ENCODE measurements around the gene IFT57. TPM values are rescaled to one million over a fixed set of nuclear protein-coding genes. Genes with fewer than 3 reads are reported as not detected.

The IFT57 gene
- total RNA-seq, 1 donor from 2014 or later: 128 TPM

GRCh38 chr3:108153451-108153981, 68.7 kb downstream of the IFT57 start:
- TF ChIP-seq, protein P1, sequence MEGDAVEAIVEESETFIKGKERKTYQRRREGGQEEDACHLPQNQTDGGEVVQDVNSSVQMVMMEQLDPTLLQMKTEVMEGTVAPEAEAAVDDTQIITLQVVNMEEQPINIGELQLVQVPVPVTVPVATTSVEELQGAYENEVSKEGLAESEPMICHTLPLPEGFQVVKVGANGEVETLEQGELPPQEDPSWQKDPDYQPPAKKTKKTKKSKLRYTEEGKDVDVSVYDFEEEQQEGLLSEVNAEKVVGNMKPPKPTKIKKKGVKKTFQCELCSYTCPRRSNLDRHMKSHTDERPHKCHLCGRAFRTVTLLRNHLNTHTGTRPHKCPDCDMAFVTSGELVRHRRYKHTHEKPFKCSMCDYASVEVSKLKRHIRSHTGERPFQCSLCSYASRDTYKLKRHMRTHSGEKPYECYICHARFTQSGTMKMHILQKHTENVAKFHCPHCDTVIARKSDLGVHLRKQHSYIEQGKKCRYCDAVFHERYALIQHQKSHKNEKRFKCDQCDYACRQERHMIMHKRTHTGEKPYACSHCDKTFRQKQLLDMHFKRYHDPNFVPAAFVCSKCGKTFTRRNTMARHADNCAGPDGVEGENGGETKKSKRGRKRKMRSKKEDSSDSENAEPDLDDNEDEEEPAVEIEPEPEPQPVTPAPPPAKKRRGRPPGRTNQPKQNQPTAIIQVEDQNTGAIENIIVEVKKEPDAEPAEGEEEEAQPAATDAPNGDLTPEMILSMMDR (IDR thresholded peaks at IDR 0.05): peak; percentile 18
- peak; percentile 45 for DNase-seq
- intact Hi-C loops (cut with DNase I): no loop called here
- Histone ChIP-seq H3K4me3 (no peak overlapping the region), H3K9me3 (no peaks in the 10 kb centered on the region), H3K27ac (no peak overlapping the region), H3K36me3 (no peaks in the 10 kb centered on the region), H3K4me1 (peaks cover 6% of the 10 kb centered on the region), H3K27me3 (ENCODE audit: low read depth) (no peaks in the 10 kb centered on the region)
- ATAC-seq: peak; percentile 39 to 52

GRCh38 chr3:108152274-108152673, 70.0 kb downstream of the IFT57 start:
- H3K36me3 ChIP-seq: no peaks in the 10 kb centered on the region
- intact Hi-C loops (cut with DNase I): no loop called here
- H3K27ac ChIP-seq: no peak overlapping the region
- ATAC-seq: no peak
- peaks cover 6% of the 10 kb centered on the region for H3K4me1 ChIP-seq
- no peak for DNase-seq
- no peak overlapping the region for H3K4me3 ChIP-seq
- TF ChIP-seq, protein P1 (IDR thresholded peaks at IDR 0.05): no peak
- no peaks in the 10 kb centered on the region for H3K9me3 ChIP-seq
- no peaks in the 10 kb centered on the region for H3K27me3 ChIP-seq (ENCODE audit: low read depth)

DNA sequence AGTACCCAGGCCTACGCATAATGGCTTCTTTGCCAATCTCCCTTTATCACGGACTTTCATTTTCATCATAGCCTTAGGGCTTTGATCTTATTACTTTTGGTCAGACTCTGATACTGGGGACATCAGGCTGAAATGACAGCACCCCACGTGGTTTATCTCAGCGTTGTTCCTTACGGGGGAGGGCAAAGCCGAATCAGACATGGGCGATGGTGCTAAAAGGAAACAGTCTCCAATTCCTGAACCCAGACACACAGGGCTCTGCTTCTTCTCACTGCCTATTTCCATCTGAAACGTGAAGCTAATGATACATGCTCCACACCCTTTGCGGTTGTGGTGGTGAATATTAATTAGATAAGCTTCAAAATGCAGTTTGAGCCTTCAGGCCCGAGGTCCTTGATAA, 72.0 kb downstream of the IFT57 start:
- Histone ChIP-seq H3K27ac (no peak overlapping the region), H3K4me1 (peaks cover 6% of the 10 kb centered on the region), H3K9me3 (no peaks in the 10 kb centered on the region), H3K27me3 (ENCODE audit: low read depth) (no peaks in the 10 kb centered on the region), H3K36me3 (no peaks in the 10 kb centered on the region), H3K4me3 (no peak overlapping the region)
- ATAC-seq (no peak), DNase-seq (no peak)
- intact Hi-C loops (cut with DNase I): no loop called here
- TF ChIP-seq, protein P1 (IDR thresholded peaks at IDR 0.05): no peak

DNA sequence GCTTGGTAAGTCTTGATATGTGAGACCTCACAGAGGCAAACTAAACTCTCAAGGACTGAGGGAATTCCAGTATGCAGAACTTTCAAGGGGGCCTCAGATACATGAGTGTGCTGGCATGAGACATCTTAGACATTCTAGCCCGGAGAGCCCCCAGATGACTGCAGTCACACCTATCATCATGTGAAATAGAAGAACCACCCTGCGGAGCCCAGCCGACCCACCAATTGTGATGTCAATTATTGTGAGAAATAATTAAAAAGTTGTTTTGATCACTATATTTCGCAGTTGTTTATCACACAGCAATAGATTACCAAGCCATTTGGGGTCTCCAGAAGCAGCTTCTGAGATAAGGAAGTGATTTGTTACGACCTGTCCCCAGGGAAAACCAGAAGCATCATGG, 76.1 kb downstream of the IFT57 start:
- Histone ChIP-seq H3K4me3 (no peak overlapping the region), H3K4me1 (no peaks in the 10 kb centered on the region), H3K36me3 (no peaks in the 10 kb centered on the region), H3K27ac (no peak overlapping the region), H3K9me3 (no peaks in the 10 kb centered on the region), H3K27me3 (ENCODE audit: low read depth) (no peaks in the 10 kb centered on the region)
- intact Hi-C loops (cut with DNase I): no loop called here
- no peak for DNase-seq
- ATAC-seq: no peak
- TF ChIP-seq, protein P1 (IDR thresholded peaks at IDR 0.05): no peak

DNA sequence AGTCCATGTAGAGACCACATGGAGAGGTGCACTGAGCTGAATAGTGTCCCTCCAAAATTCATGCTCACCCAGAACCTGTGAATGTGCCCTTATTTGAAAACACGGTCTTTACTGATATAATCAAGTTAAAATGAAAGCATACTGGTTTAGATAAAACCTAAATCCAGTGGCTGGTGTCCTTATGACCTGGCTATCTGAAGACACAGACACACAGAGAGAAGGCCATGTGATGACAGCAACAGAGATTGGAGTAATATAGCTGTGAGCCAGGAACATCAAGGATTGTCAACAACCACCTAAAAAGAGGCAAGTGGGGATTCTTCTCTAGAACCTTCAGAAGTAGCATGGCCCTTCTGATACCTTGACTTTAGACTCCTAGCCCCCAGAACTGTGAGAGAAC, 76.6 kb downstream of the IFT57 start:
- no peaks in the 10 kb centered on the region for H3K4me1 ChIP-seq
- H3K4me3 ChIP-seq: no peak overlapping the region
- intact Hi-C loops (cut with DNase I): no loop called here
- no peaks in the 10 kb centered on the region for H3K27me3 ChIP-seq (ENCODE audit: low read depth)
- ATAC-seq (no peak), DNase-seq (no peak)
- H3K27ac ChIP-seq: no peak overlapping the region
- no peaks in the 10 kb centered on the region for H3K36me3 ChIP-seq
- TF ChIP-seq, protein P1 (IDR thresholded peaks at IDR 0.05): no peak
- no peaks in the 10 kb centered on the region for H3K9me3 ChIP-seq

DNA sequence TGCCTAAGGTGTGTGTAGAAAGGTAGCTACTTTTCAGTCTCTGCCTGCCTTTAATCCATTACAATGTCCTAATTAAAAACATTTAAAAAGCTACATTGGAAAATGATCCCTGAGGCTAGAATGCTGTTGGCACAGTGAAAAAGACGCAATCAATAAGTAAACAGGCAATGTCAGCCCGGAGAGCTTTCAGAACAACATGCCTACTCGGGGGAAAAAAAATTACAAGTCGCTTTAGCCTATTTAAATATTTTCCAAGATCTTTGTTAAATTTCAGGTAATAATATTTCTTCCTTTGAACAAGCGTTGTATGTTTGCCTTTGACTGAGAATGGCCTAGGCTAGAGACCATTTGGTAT, 84.8 kb downstream of the IFT57 start:
- Histone ChIP-seq H3K27me3 (ENCODE audit: low read depth) (no peaks in the 10 kb centered on the region), H3K36me3 (no peaks in the 10 kb centered on the region), H3K9me3 (no peaks in the 10 kb centered on the region), H3K4me1 (peaks cover 31% of the 10 kb centered on the region), H3K27ac (peak overlapping the region; percentile 77), H3K4me3 (no peak overlapping the region)
- no peak for ATAC-seq
- TF ChIP-seq, protein P1 (IDR thresholded peaks at IDR 0.05): no peak
- DNase-seq: no peak
- intact Hi-C loops (cut with DNase I): no loop called here
